HG02938 (cell line): ENCODE results near the gene CORO6.

Experiments
- ATAC-seq: cut with Tn5 transposase; IDR thresholded peaks from one replicate; pipeline ENCODE4 v1.9.1; 2021; ENCODE audit warnings: mild to moderate bottlenecking, moderate library complexity; ENCODE audit not compliant: unreplicated experiment

Gene CORO6

GRCh38 chr17:29613856-29614255 lies 8.9 kb downstream of the CORO6 start:
- no peak for ATAC-seq

- ATAC-seq = no peak
Measured at GRCh38 chr17:29613352-29613837, 9.3 kb downstream of the CORO6 start.

- no peak for ATAC-seq
Measured at GRCh38 chr17:29612404-29613280, 10.1 kb downstream of the CORO6 start.

- no peak for ATAC-seq
Measured at GRCh38 chr17:29612094-29612403, 10.7 kb downstream of the CORO6 start.

- ATAC-seq = no peak
Measured at GRCh38 chr17:29611351-29612093, 11.2 kb downstream of the CORO6 start.

GRCh38 chr17:29610395-29610794 lies 12.3 kb downstream of the CORO6 start:
- ATAC-seq = no peak

GRCh38 chr17:29608986-29609385 lies 13.7 kb downstream of the CORO6 start:
- ATAC-seq = no peak

GRCh38 chr17:29607557-29608195 lies 15.0 kb downstream of the CORO6 start:
- no peak for ATAC-seq

- ATAC-seq = no peak
Measured at GRCh38 chr17:29603109-29603674, 19.5 kb downstream of the CORO6 start.

GRCh38 chr17:29597361-29598172 lies 25.1 kb downstream of the CORO6 start:
- ATAC-seq = no peak

GRCh38 chr17:29596811-29597210 lies 25.9 kb downstream of the CORO6 start:
- ATAC-seq = no peak

GRCh38 chr17:29595943-29596774 lies 26.6 kb downstream of the CORO6 start:
- ATAC-seq = no peak

GRCh38 chr17:29595107-29595942 lies 27.4 kb downstream of the CORO6 start:
- no peak for ATAC-seq

GRCh38 chr17:29594519-29595090 lies 28.1 kb downstream of the CORO6 start:
- ATAC-seq = no peak

GRCh38 chr17:29593591-29594518 lies 28.9 kb downstream of the CORO6 start:
- no peak for ATAC-seq

GRCh38 chr17:29592850-29593551 lies 29.7 kb downstream of the CORO6 start, which contains the start of gene ANKRD13B:
TSS of gene ANKRD13B (plus strand) at chr17:29593132. CDS start at chr17:29593622, 490 bp downstream.
- ATAC-seq = no peak
